PC-3 (cell line): ENCODE results near the gene MORN1.
"Not testable (repeated sequence)": the region's sequence is repeated elsewhere in the genome, so short reads cannot be mapped to it uniquely, and the experiment has no call there.

ENCODE experiments used
- EZH2 ChIP-seq: fragments of 300-600 bp; sonication (generic); IDR thresholded peaks from one replicate; pipeline ENCODE4 v1.6.1; 2017; ENCODE audit warnings: antibody characterized with exemption, mild to moderate bottlenecking, low read length; ENCODE audit not compliant: unreplicated experiment
- EZH2phosphoT487 ChIP-seq: fragments of 300-600 bp; sonication (generic); IDR thresholded peaks from 2 replicates; pipeline ENCODE4 v1.6.1; 2018; ENCODE audit warnings: mild to moderate bottlenecking, antibody characterized with exemption, low read length, borderline replicate concordance
- TF ChIP-seq, protein P1 (sequence below): fragments of 300-600 bp; sonication (generic); conservative IDR thresholded peaks from 2 replicates; pipeline ENCODE4 v1.5.1; 2017; ENCODE audit warnings: antibody characterized with exemption, low read depth, mild to moderate bottlenecking, low read length

DNA sequence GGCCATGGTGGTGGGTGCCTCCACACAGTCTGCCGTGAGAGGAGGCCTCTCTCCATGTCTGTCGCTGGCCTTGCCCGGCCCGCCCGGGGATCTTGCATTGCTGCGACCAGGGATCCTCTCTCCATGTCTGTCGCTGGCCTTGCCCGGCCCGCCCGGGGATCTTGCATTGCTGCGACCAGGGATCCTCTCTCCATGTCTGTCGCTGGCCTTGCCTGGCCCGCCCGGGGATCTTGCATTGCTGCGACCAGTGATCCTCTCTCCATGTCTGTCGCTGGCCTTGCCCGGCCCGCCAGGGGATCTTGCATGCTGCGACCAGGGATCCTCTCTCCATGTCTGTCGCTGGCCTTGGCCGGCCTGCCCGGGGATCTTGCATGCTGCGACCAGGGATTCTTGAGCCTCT, 49.0 kb upstream of the MORN1 start:
- TF ChIP-seq, protein P1, sequence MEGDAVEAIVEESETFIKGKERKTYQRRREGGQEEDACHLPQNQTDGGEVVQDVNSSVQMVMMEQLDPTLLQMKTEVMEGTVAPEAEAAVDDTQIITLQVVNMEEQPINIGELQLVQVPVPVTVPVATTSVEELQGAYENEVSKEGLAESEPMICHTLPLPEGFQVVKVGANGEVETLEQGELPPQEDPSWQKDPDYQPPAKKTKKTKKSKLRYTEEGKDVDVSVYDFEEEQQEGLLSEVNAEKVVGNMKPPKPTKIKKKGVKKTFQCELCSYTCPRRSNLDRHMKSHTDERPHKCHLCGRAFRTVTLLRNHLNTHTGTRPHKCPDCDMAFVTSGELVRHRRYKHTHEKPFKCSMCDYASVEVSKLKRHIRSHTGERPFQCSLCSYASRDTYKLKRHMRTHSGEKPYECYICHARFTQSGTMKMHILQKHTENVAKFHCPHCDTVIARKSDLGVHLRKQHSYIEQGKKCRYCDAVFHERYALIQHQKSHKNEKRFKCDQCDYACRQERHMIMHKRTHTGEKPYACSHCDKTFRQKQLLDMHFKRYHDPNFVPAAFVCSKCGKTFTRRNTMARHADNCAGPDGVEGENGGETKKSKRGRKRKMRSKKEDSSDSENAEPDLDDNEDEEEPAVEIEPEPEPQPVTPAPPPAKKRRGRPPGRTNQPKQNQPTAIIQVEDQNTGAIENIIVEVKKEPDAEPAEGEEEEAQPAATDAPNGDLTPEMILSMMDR, result not testable (repeated sequence)
- TF ChIP-seq EZH2, EZH2phosphoT487: not testable (repeated sequence)
